ENCODE measurements around the gene ABHD6.
"Not testable (repeated sequence)": the region's sequence is repeated elsewhere in the genome, so short reads cannot be mapped to it uniquely, and the experiment has no call there.

Gene ABHD6

GRCh38 chr3:58210761-58211460 lies 26.7 kb upstream of the ABHD6 start, which contains the start of gene DNASE1L3:
Gene DNASE1L3, minus strand, starts transcription at chr3:58210972. Its CDS starts 66 bp downstream, at chr3:58210906.
- ATAC-seq (no peak), DNase-seq (no peak)

GRCh38 chr3:58214484-58215316 lies 22.9 kb upstream of the ABHD6 start:
- DNase-seq (peak; percentile 64), ATAC-seq (peak; percentile 95)

- no peak for ATAC-seq
- DNase-seq, result no peak
Observed at GRCh38 chr3:58215317-58216025, 22.1 kb upstream of the ABHD6 start.

GRCh38 chr3:58216496-58217195 lies 20.9 kb upstream of the ABHD6 start:
- no peak for DNase-seq
- ATAC-seq, result no peak

GRCh38 chr3:58217209-58217811 lies 20.3 kb upstream of the ABHD6 start:
- peak; percentile 38 for ATAC-seq

GRCh38 chr3:58218904-58219303 lies 18.7 kb upstream of the ABHD6 start:
- DNase-seq (no peak), ATAC-seq (no peak)

More at GRCh38 chr3:58217209-58217811, 20.3 kb upstream of the ABHD6 start:
- DNase-seq, result peak; percentile 64

GRCh38 chr3:58222161-58222724 lies 15.3 kb upstream of the ABHD6 start:
- DNase-seq, result no peak
- ATAC-seq, result no peak

- no peak for DNase-seq
- no peak for ATAC-seq
Observed at GRCh38 chr3:58223855-58224254, 13.7 kb upstream of the ABHD6 start.

- ATAC-seq, DNase-seq: not testable (repeated sequence)
Observed at GRCh38 chr3:58227933-58228332, 9.7 kb upstream of the ABHD6 start.

GRCh38 chr3:58230876-58231552 lies 6.6 kb upstream of the ABHD6 start:
- DNase-seq (no peak), ATAC-seq (no peak)

- DNase-seq (no peak), ATAC-seq (no peak)
Observed at GRCh38 chr3:58231666-58232065, 5.9 kb upstream of the ABHD6 start.

- ATAC-seq, result no peak
- DNase-seq, result no peak
Observed at GRCh38 chr3:58234516-58234931, 3.1 kb upstream of the ABHD6 start.

GRCh38 chr3:58235970-58236369 lies 1.6 kb upstream of the ABHD6 start:
- DNase-seq, result no peak
- ATAC-seq, result no peak

- no peak for ATAC-seq
- DNase-seq, result no peak
Observed at GRCh38 chr3:58236527-58237237, 910 bp upstream of the ABHD6 start.

GRCh38 chr3:58237941-58238681 lies 519 bp downstream of the ABHD6 start:
- ATAC-seq (peak; percentile 41), DNase-seq (peak; percentile 63)

- DNase-seq, result no peak
- ATAC-seq, result no peak
Observed at GRCh38 chr3:58238830-58239229, 1.2 kb downstream of the ABHD6 start.

- ATAC-seq (no peak), DNase-seq (no peak)
Observed at GRCh38 chr3:58241306-58242044, 3.9 kb downstream of the ABHD6 start.

- ATAC-seq, result no peak
Observed at GRCh38 chr3:58242340-58242739, 4.7 kb downstream of the ABHD6 start.

GRCh38 chr3:58242860-58243259 lies 5.3 kb downstream of the ABHD6 start:
- DNase-seq, ATAC-seq: not testable (repeated sequence)

More at GRCh38 chr3:58242340-58242739, 4.7 kb downstream of the ABHD6 start:
- no peak for DNase-seq

Data from stimulated activated naive CD8-positive, alpha-beta T cell treated with anti-CD3 and anti-CD28 coated beads, Interleukin-15, Interleukin-2, amounts not matched to agents 100 U/mL and 50 U/mL, for 24 hours (primary cell).